ENCODE measurements around the gene ZNF148.

The ZNF148 gene

DNA sequence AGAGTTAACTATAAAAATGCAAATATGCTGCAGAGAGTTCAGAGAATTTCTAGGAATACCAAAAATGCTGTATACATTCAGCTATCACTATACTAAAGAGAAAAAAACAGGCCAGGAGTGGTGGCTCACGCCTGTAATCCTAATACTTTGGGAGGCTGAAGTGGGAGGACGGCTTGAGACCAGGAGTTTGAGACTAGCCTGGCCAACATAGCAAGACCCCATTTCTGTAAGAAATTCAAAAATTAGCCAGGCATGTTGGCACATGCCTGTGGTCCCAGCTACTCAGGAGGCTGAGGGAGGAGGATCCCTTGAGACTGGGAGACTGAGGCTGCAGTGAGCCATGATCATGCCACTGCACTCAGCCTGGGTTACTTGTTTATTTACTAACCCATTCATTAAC lies 87.9 kb downstream of the ZNF148 start:
- Histone ChIP-seq H3K4me3 (IDR thresholded peaks at IDR 0.05; ENCODE audit: insufficient read depth, low read depth, low read length) (no peak overlapping the region), H3K4me2 (no peak overlapping the region), H3K9ac (no peak overlapping the region), H2AFZ (ENCODE audit: low read depth) (no peak overlapping the region), H3K27ac (no peak overlapping the region), H4K20me1 (ENCODE audit: insufficient read depth) (no peaks in the 10 kb centered on the region), H3K4me1 (ENCODE audit: low read depth, poor library complexity, severe bottlenecking) (no peaks in the 10 kb centered on the region), H3K27me3 (ENCODE audit: insufficient read depth, low read depth) (no peaks in the 10 kb centered on the region), H3K36me3 (ENCODE audit: insufficient read depth) (no peaks in the 10 kb centered on the region), H3K79me2 (ENCODE audit: insufficient read depth, low read depth) (no peaks in the 10 kb centered on the region)
- TF ChIP-seq CTCF (conservative IDR thresholded peaks at IDR 0.05; ENCODE audit: low read depth, low read length) = no peak

DNA sequence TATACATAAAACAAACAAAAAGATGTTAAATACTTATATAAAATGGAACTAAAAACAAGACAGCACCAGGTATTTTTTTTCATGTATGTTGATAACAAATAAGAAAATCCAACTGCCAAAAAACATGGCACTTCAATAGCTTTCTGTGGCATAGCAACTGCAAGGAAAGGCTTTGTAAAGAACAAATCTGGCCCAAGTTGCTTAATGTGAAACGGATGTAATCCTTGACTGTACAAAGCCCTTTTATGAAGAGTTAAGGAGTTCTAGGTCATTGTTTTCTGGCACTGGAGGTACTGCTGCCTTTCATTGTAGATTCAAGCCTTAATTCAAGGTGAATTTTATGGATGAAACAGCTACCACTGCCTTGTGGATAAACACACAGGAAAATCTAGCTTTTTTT lies 93.7 kb downstream of the ZNF148 start:
- Histone ChIP-seq H4K20me1 (ENCODE audit: insufficient read depth) (no peaks in the 10 kb centered on the region), H3K27ac (no peak overlapping the region), H3K79me2 (ENCODE audit: insufficient read depth, low read depth) (no peaks in the 10 kb centered on the region), H2AFZ (ENCODE audit: low read depth) (no peak overlapping the region), H3K9ac (no peak overlapping the region), H3K27me3 (ENCODE audit: insufficient read depth, low read depth) (no peaks in the 10 kb centered on the region), H3K4me2 (no peak overlapping the region), H3K4me1 (ENCODE audit: low read depth, poor library complexity, severe bottlenecking) (no peaks in the 10 kb centered on the region), H3K4me3 (IDR thresholded peaks at IDR 0.05; ENCODE audit: insufficient read depth, low read depth, low read length) (no peak overlapping the region), H3K36me3 (ENCODE audit: insufficient read depth) (no peaks in the 10 kb centered on the region)
- no peak for TF ChIP-seq CTCF (conservative IDR thresholded peaks at IDR 0.05; ENCODE audit: low read depth, low read length)

- no peaks in the 10 kb centered on the region for H3K79me2 ChIP-seq (ENCODE audit: insufficient read depth, low read depth)
- no peaks in the 10 kb centered on the region for H4K20me1 ChIP-seq (ENCODE audit: insufficient read depth)
Observed at GRCh38 chr3:125280668-125281361, 94.3 kb downstream of the ZNF148 start.

GRCh38 chr3:125278155-125278554 lies 97.0 kb downstream of the ZNF148 start:
- TF ChIP-seq CTCF (conservative IDR thresholded peaks at IDR 0.05; ENCODE audit: low read depth, low read length) = no peak
- Histone ChIP-seq H4K20me1 (ENCODE audit: insufficient read depth) (no peaks in the 10 kb centered on the region), H3K27ac (no peak overlapping the region), H3K27me3 (ENCODE audit: insufficient read depth, low read depth) (no peaks in the 10 kb centered on the region), H2AFZ (ENCODE audit: low read depth) (no peak overlapping the region), H3K4me2 (no peak overlapping the region), H3K36me3 (ENCODE audit: insufficient read depth) (no peaks in the 10 kb centered on the region), H3K4me1 (ENCODE audit: low read depth, poor library complexity, severe bottlenecking) (no peaks in the 10 kb centered on the region), H3K9ac (no peak overlapping the region), H3K79me2 (ENCODE audit: insufficient read depth, low read depth) (no peaks in the 10 kb centered on the region), H3K4me3 (IDR thresholded peaks at IDR 0.05; ENCODE audit: insufficient read depth, low read depth, low read length) (no peak overlapping the region)

More at GRCh38 chr3:125280668-125281361, 94.3 kb downstream of the ZNF148 start:
- no peak overlapping the region for H2AFZ ChIP-seq (ENCODE audit: low read depth)
- no peak overlapping the region for H3K4me3 ChIP-seq (IDR thresholded peaks at IDR 0.05; ENCODE audit: insufficient read depth, low read depth, low read length)
- H3K27ac ChIP-seq = no peak overlapping the region
- no peaks in the 10 kb centered on the region for H3K4me1 ChIP-seq (ENCODE audit: low read depth, poor library complexity, severe bottlenecking)
- no peak overlapping the region for H3K9ac ChIP-seq
- no peak overlapping the region for H3K4me2 ChIP-seq
- no peak for TF ChIP-seq CTCF (conservative IDR thresholded peaks at IDR 0.05; ENCODE audit: low read depth, low read length)
- no peaks in the 10 kb centered on the region for H3K27me3 ChIP-seq (ENCODE audit: insufficient read depth, low read depth)
- H3K36me3 ChIP-seq (ENCODE audit: insufficient read depth) = no peaks in the 10 kb centered on the region

Data from KMS-11 (cell line).